Neural progenitor cell (in vitro differentiated cells): ENCODE data around the gene SPRED1. TPM values are rescaled to one million over a fixed set of nuclear protein-coding genes. Genes with fewer than 3 reads are reported as not detected.

ENCODE experiments used
- DNase-seq: peaks from one replicate; pipeline ENCODE4 v3.0.0-alpha.2; 2016; ENCODE audit warnings: low spot score
- H2AFZ ChIP-seq: fragments of 200-600 bp; sonication (generic); replicated peaks from 2 replicates; pipeline ENCODE4 v1.6.1; 2016; ENCODE audit warnings: antibody characterized with exemption
- H3F3A ChIP-seq: fragments of 200-600 bp; sonication (generic); 2 replicates; pipeline ENCODE4 v1.6.1; 2016; ENCODE audit warnings: antibody characterized with exemption, low read depth
- H3K27ac ChIP-seq: fragments of 200-600 bp; sonication (generic); 2 replicates; pipeline ENCODE4 v1.5.1; 2016; ENCODE audit warnings: mild to moderate bottlenecking
- H3K27me3 ChIP-seq: fragments of 200-600 bp; sonication (generic); 2 replicates; pipeline ENCODE4 v1.6.1; 2016; ENCODE audit warnings: mild to moderate bottlenecking, moderate library complexity
- H3K36me3 ChIP-seq: fragments of 200-600 bp; sonication (generic); 2 replicates; pipeline ENCODE4 v1.5.1; 2016
- H3K4me1 ChIP-seq: fragments of 200-600 bp; sonication (generic); 2 replicates; pipeline ENCODE4 v1.6.1; 2016; ENCODE audit warnings: mixed run types
- H3K4me2 ChIP-seq: fragments of 200-600 bp; sonication (generic); 2 replicates; pipeline ENCODE4 v1.6.1; 2016
- H3K4me3 ChIP-seq: fragments of 200-600 bp; sonication (generic); 2 replicates; pipeline ENCODE4 v1.5.1; 2016
- H3K79me2 ChIP-seq: fragments of 200-600 bp; sonication (generic); 2 replicates; pipeline ENCODE4 v1.6.1; 2016; ENCODE audit warnings: low read depth
- H3K9ac ChIP-seq: fragments of 200-600 bp; sonication (generic); 2 replicates; pipeline ENCODE4 v1.6.1; 2016
- H3K9me3 ChIP-seq: fragments of 200-600 bp; sonication (generic); 2 replicates; pipeline ENCODE4 v1.5.1; 2016; ENCODE audit warnings: low read depth
- H4K20me1 ChIP-seq: fragments of 200-600 bp; sonication (generic); 2 replicates; pipeline ENCODE4 v1.6.1; 2016; ENCODE audit warnings: low read depth
- H3K27ac Mint-ChIP-seq: 3 replicates; pipeline ENCODE4 v1.8.0; 2021; ENCODE audit warnings: mixed read lengths
- H3K27me3 Mint-ChIP-seq: 2 replicates; pipeline ENCODE4 v1.8.0; 2022; ENCODE audit warnings: low read depth, mild to moderate bottlenecking, inconsistent platforms, moderate library complexity, mixed read lengths; ENCODE audit not compliant: insufficient read depth
- H3K36me3 Mint-ChIP-seq: 3 replicates; pipeline ENCODE4 v1.8.0; 2021; ENCODE audit warnings: mixed read lengths
- H3K4me1 Mint-ChIP-seq: 3 replicates; pipeline ENCODE4 v1.8.0; 2021; ENCODE audit warnings: mixed read lengths
- H3K4me3 Mint-ChIP-seq: 3 replicates; pipeline ENCODE4 v1.8.0; 2021; ENCODE audit warnings: mild to moderate bottlenecking, moderate library complexity, mixed read lengths
- H3K9me3 Mint-ChIP-seq: 3 replicates; pipeline ENCODE4 v1.8.0; 2020; ENCODE audit warnings: mixed read lengths
- CTCF ChIP-seq: fragments of 200-600 bp; sonication (generic); IDR thresholded peaks from 2 replicates; pipeline ENCODE4 v1.5.1; 2017; ENCODE audit warnings: antibody characterized with exemption, mild to moderate bottlenecking
- EZH2 ChIP-seq: fragments of 200-600 bp; sonication (generic); IDR thresholded peaks from 2 replicates; pipeline ENCODE4 v1.6.1; 2017; ENCODE audit warnings: antibody characterized with exemption, mild to moderate bottlenecking, moderate library complexity
- EZH2phosphoT487 ChIP-seq: fragments of 200-600 bp; sonication (generic); IDR thresholded peaks from 2 replicates; pipeline ENCODE4 v1.6.1; 2017; ENCODE audit warnings: antibody characterized with exemption
- total RNA-seq: library from RNA; depleted of rRNA; stranded (reverse); fragments of >200 nt; gene quantifications from 2 replicates; pipeline ENCODE4 v1.2.3, GENCODE V29; 2015; ENCODE audit warnings: low replicate concordance

SPRED1 gene
- total RNA-seq, 1 donor from 2014 or later: 49.3 TPM

GRCh38 chr15:38216763-38217162 lies 35.9 kb upstream of the SPRED1 start:
- H3K36me3 ChIP-seq: no peaks in the 10 kb centered on the region
- no peaks in the 10 kb centered on the region for H4K20me1 ChIP-seq
- no peak overlapping the region for H3K9ac ChIP-seq
- H3F3A ChIP-seq: no peaks in the 10 kb centered on the region
- no peaks in the 10 kb centered on the region for H3K36me3 Mint-ChIP-seq
- H3K27ac ChIP-seq: no peak overlapping the region
- H3K9me3 ChIP-seq: no peaks in the 10 kb centered on the region
- peaks cover 10% of the 10 kb centered on the region for H3K4me1 Mint-ChIP-seq
- DNase-seq: no peak
- H3K9me3 Mint-ChIP-seq: no peaks in the 10 kb centered on the region
- no peak for TF ChIP-seq CTCF
- no peak for TF ChIP-seq EZH2phosphoT487
- TF ChIP-seq EZH2: no peak
- H3K4me3 ChIP-seq: no peak overlapping the region
- H2AFZ ChIP-seq: no peak overlapping the region
- H3K27me3 Mint-ChIP-seq: peaks cover 6% of the 10 kb centered on the region
- H3K4me3 Mint-ChIP-seq: no peak overlapping the region
- H3K79me2 ChIP-seq: no peaks in the 10 kb centered on the region
- H3K4me2 ChIP-seq: no peak overlapping the region
- H3K4me1 ChIP-seq: peaks cover 3% of the 10 kb centered on the region
- no peak overlapping the region for H3K27ac Mint-ChIP-seq
- no peaks in the 10 kb centered on the region for H3K27me3 ChIP-seq

GRCh38 chr15:38217191-38217595 lies 35.4 kb upstream of the SPRED1 start:
- H3K27me3 ChIP-seq: no peaks in the 10 kb centered on the region
- Mint-ChIP-seq H3K9me3 (no peaks in the 10 kb centered on the region), H3K27ac (no peak overlapping the region), H3K4me1 (peaks cover 10% of the 10 kb centered on the region), H3K36me3 (no peaks in the 10 kb centered on the region), H3K27me3 (peaks cover 6% of the 10 kb centered on the region), H3K4me3 (no peak overlapping the region)
- no peaks in the 10 kb centered on the region for H3F3A ChIP-seq
- H3K27ac ChIP-seq: no peak overlapping the region
- no peak overlapping the region for H3K4me3 ChIP-seq
- H2AFZ ChIP-seq: no peak overlapping the region
- H4K20me1 ChIP-seq: no peaks in the 10 kb centered on the region
- no peaks in the 10 kb centered on the region for H3K79me2 ChIP-seq
- no peak for DNase-seq
- no peaks in the 10 kb centered on the region for H3K36me3 ChIP-seq
- H3K9ac ChIP-seq: no peak overlapping the region
- TF ChIP-seq EZH2phosphoT487 (no peak), CTCF (no peak), EZH2 (no peak)
- H3K4me2 ChIP-seq: no peak overlapping the region
- H3K9me3 ChIP-seq: no peaks in the 10 kb centered on the region
- H3K4me1 ChIP-seq: peaks cover 3% of the 10 kb centered on the region

- no peaks in the 10 kb centered on the region for H4K20me1 ChIP-seq
- H3K9me3 Mint-ChIP-seq: no peaks in the 10 kb centered on the region
- H3K27me3 ChIP-seq: no peaks in the 10 kb centered on the region
- no peak overlapping the region for H3K27ac Mint-ChIP-seq
- no peaks in the 10 kb centered on the region for H3F3A ChIP-seq
- H3K4me2 ChIP-seq: no peak overlapping the region
- DNase-seq: no peak
- no peaks in the 10 kb centered on the region for H3K36me3 Mint-ChIP-seq
- H3K27me3 Mint-ChIP-seq: peaks cover 6% of the 10 kb centered on the region
- no peaks in the 10 kb centered on the region for H3K36me3 ChIP-seq
- no peaks in the 10 kb centered on the region for H3K9me3 ChIP-seq
- no peak overlapping the region for H3K9ac ChIP-seq
- no peak overlapping the region for H3K27ac ChIP-seq
- H3K4me1 ChIP-seq: peaks cover 3% of the 10 kb centered on the region
- no peak overlapping the region for H2AFZ ChIP-seq
- no peak overlapping the region for H3K4me3 Mint-ChIP-seq
- TF ChIP-seq EZH2 (no peak), CTCF (no peak)
- no peaks in the 10 kb centered on the region for H3K79me2 ChIP-seq
- no peak overlapping the region for H3K4me3 ChIP-seq
- H3K4me1 Mint-ChIP-seq: peaks cover 10% of the 10 kb centered on the region
Observed at GRCh38 chr15:38217788-38218609, 34.6 kb upstream of the SPRED1 start.
